Muscle layer of duodenum (tissue), 2 donors: Measurements from ENCODE around the gene NTRK2.
"Not testable (repeated sequence)": the region's sequence is repeated elsewhere in the genome, so short reads cannot be mapped to it uniquely, and the experiment has no call there.

Experiments
- H3K27ac ChIP-seq: one replicate; pipeline ENCODE4 v1.7.0; 2013; ENCODE audit warnings: mild to moderate bottlenecking, low read length
- H3K27me3 ChIP-seq: one replicate; pipeline ENCODE4 v1.7.0; 2013; ENCODE audit warnings: low read depth, mild to moderate bottlenecking, control low read depth, low read length
- H3K36me3 ChIP-seq, 2 donors: one replicate each; pipeline ENCODE4 v1.7.0; 2013; ENCODE audit warnings: low read length in 2 of 2, control low read depth in 1 of 2, mild to moderate bottlenecking in 1 of 2; ENCODE audit not compliant: insufficient read depth in 2 of 2, control insufficient read depth in 1 of 2
- H3K4me1 ChIP-seq, 2 donors: one replicate each; pipeline ENCODE4 v1.7.0; 2013; ENCODE audit warnings: low read length in 2 of 2, mild to moderate bottlenecking in 2 of 2, control low read depth in 1 of 2, moderate library complexity in 1 of 2; ENCODE audit not compliant: insufficient read depth in 2 of 2, control insufficient read depth in 1 of 2
- H3K4me3 ChIP-seq, 2 donors: one replicate each; pipeline ENCODE4 v1.7.0; 2013; ENCODE audit warnings: low read length in 2 of 2, low read depth in 1 of 2, mild to moderate bottlenecking in 1 of 2
- H3K9me3 ChIP-seq, 2 donors: one replicate each; pipeline ENCODE4 v1.7.0; 2013; ENCODE audit warnings: low read length in 2 of 2, control low read depth in 1 of 2, mild to moderate bottlenecking in 1 of 2; ENCODE audit not compliant: control insufficient read depth in 1 of 2
- donor health status: healthy.

NTRK2 gene

GRCh38 chr9:84874596-84874995 lies 205.1 kb downstream of the NTRK2 start:
- H3K4me3 ChIP-seq = no peak overlapping the region
- H3K9me3 ChIP-seq = no peaks in the 10 kb centered on the region
- H3K4me1 ChIP-seq = no peaks in the 10 kb centered on the region
- no peaks in the 10 kb centered on the region for H3K36me3 ChIP-seq
- no peaks in the 10 kb centered on the region for H3K27me3 ChIP-seq
- no peak overlapping the region for H3K27ac ChIP-seq

GRCh38 chr9:84875193-84875592 lies 205.7 kb downstream of the NTRK2 start:
- no peak overlapping the region for H3K4me3 ChIP-seq

GRCh38 chr9:84879631-84880030 lies 210.1 kb downstream of the NTRK2 start:
- H3K36me3 ChIP-seq = no peaks in the 10 kb centered on the region

More at GRCh38 chr9:84875193-84875592, 205.7 kb downstream of the NTRK2 start:
- Histone ChIP-seq H3K9me3 (no peaks in the 10 kb centered on the region), H3K27me3 (no peaks in the 10 kb centered on the region), H3K36me3 (no peaks in the 10 kb centered on the region), H3K27ac (no peak overlapping the region), H3K4me1 (no peaks in the 10 kb centered on the region)

GRCh38 chr9:84880835-84881234 lies 211.3 kb downstream of the NTRK2 start:
- Histone ChIP-seq H3K4me3 (no peak overlapping the region), H3K36me3 (no peaks in the 10 kb centered on the region), H3K4me1 (no peaks in the 10 kb centered on the region), H3K27ac (no peak overlapping the region), H3K9me3 (no peaks in the 10 kb centered on the region), H3K27me3 (no peaks in the 10 kb centered on the region)

More at GRCh38 chr9:84879631-84880030, 210.1 kb downstream of the NTRK2 start:
- H3K4me3 ChIP-seq = no peak overlapping the region
- H3K4me1 ChIP-seq = no peaks in the 10 kb centered on the region
- no peaks in the 10 kb centered on the region for H3K9me3 ChIP-seq
- no peaks in the 10 kb centered on the region for H3K27me3 ChIP-seq
- H3K27ac ChIP-seq = no peak overlapping the region

GRCh38 chr9:84886866-84887265 lies 217.3 kb downstream of the NTRK2 start:
- Histone ChIP-seq H3K27ac (no peak overlapping the region), H3K27me3 (no peaks in the 10 kb centered on the region), H3K9me3 (no peaks in the 10 kb centered on the region), H3K36me3 (no peaks in the 10 kb centered on the region), H3K4me3 (no peak overlapping the region), H3K4me1 (no peaks in the 10 kb centered on the region)

GRCh38 chr9:84891924-84892323 lies 222.4 kb downstream of the NTRK2 start:
- Histone ChIP-seq H3K36me3 (no peaks in the 10 kb centered on the region), H3K27ac (no peak overlapping the region), H3K9me3 (no peaks in the 10 kb centered on the region), H3K27me3 (no peaks in the 10 kb centered on the region), H3K4me3 (no peak overlapping the region), H3K4me1 (no peaks in the 10 kb centered on the region)

GRCh38 chr9:84893419-84894128 lies 224.0 kb downstream of the NTRK2 start:
- Histone ChIP-seq H3K27me3 (no peaks in the 10 kb centered on the region), H3K27ac (no peak overlapping the region), H3K36me3 (no peaks in the 10 kb centered on the region), H3K4me3 (no peak overlapping the region), H3K9me3 (no peaks in the 10 kb centered on the region), H3K4me1 (no peaks in the 10 kb centered on the region)

GRCh38 chr9:84894859-84895258 lies 225.3 kb downstream of the NTRK2 start:
- H3K4me1 ChIP-seq = no peaks in the 10 kb centered on the region
- no peaks in the 10 kb centered on the region for H3K36me3 ChIP-seq
- H3K4me3 ChIP-seq = no peak overlapping the region
- H3K27ac ChIP-seq = no peak overlapping the region
- no peaks in the 10 kb centered on the region for H3K27me3 ChIP-seq
- H3K9me3 ChIP-seq = no peaks in the 10 kb centered on the region

- Histone ChIP-seq H3K9me3 (no peaks in the 10 kb centered on the region), H3K27me3 (no peaks in the 10 kb centered on the region), H3K4me3 (no peak overlapping the region), H3K4me1 (no peaks in the 10 kb centered on the region), H3K36me3 (no peaks in the 10 kb centered on the region), H3K27ac (no peak overlapping the region)
These were observed 228.0 kb downstream of the NTRK2 start for GRCh38 chr9:84897362-84898094.

GRCh38 chr9:84898188-84898587 lies 228.7 kb downstream of the NTRK2 start:
- H3K27ac ChIP-seq = no peak overlapping the region
- no peaks in the 10 kb centered on the region for H3K36me3 ChIP-seq
- no peaks in the 10 kb centered on the region for H3K4me1 ChIP-seq
- no peaks in the 10 kb centered on the region for H3K27me3 ChIP-seq
- H3K9me3 ChIP-seq = peaks cover 0 to 2% of the 10 kb centered on the region in 2 donors
- no peak overlapping the region for H3K4me3 ChIP-seq

- not testable (repeated sequence) for H3K27ac ChIP-seq, H3K4me1 ChIP-seq, H3K36me3 ChIP-seq, H3K9me3 ChIP-seq, H3K27me3 ChIP-seq, H3K4me3 ChIP-seq
These were observed 229.1 kb downstream of the NTRK2 start for GRCh38 chr9:84898618-84899017.
